Skeletal muscle satellite cell (primary cell): ENCODE results near the gene GRIN2D.
"Not testable (repeated sequence)": the region's sequence is repeated elsewhere in the genome, so short reads cannot be mapped to it uniquely, and the experiment has no call there.

Experiments
- H3K27me3 ChIP-seq: 2 replicates; pipeline ENCODE4 v1.7.0; 2013; ENCODE audit warnings: low read length; ENCODE audit not compliant: control insufficient read depth, insufficient read depth
- H3K36me3 ChIP-seq: 2 replicates; pipeline ENCODE4 v1.7.0; 2013; ENCODE audit warnings: mild to moderate bottlenecking, control low read depth, low read length; ENCODE audit not compliant: insufficient read depth
- H3K4me1 ChIP-seq: 2 replicates; pipeline ENCODE4 v1.7.0; 2013; ENCODE audit warnings: low read length; ENCODE audit not compliant: control insufficient read depth, insufficient read depth
- H3K4me2 ChIP-seq: 2 replicates; pipeline ENCODE4 v1.7.0; 2013; ENCODE audit warnings: mild to moderate bottlenecking, low read length
- H3K4me3 ChIP-seq: 2 replicates; pipeline ENCODE4 v1.7.0; 2013; ENCODE audit warnings: low read length
- H3K9ac ChIP-seq: 2 replicates; pipeline ENCODE4 v1.7.0; 2013; ENCODE audit warnings: mild to moderate bottlenecking, low read depth, low read length, moderate library complexity
- H3K9me3 ChIP-seq: replicated peaks from 2 replicates; pipeline ENCODE4 v1.7.0; 2013; ENCODE audit warnings: mild to moderate bottlenecking, control low read depth, low read length

Gene GRIN2D

GRCh38 chr19:48361912-48362311 is 31.6 kb upstream of the GRIN2D start:
- H3K27me3 ChIP-seq, result no peaks in the 10 kb centered on the region
- no peak overlapping the region for H3K4me3 ChIP-seq
- H3K4me1 ChIP-seq, result peaks cover 13% of the 10 kb centered on the region
- H3K9ac ChIP-seq, result no peak overlapping the region
- H3K4me2 ChIP-seq, result no peak overlapping the region
- H3K36me3 ChIP-seq, result no peaks in the 10 kb centered on the region
- no peaks in the 10 kb centered on the region for H3K9me3 ChIP-seq

- H3K4me3 ChIP-seq, result peak overlapping the region; percentile 76
- H3K4me1 ChIP-seq, result peaks cover 13% of the 10 kb centered on the region
- H3K27me3 ChIP-seq, result no peaks in the 10 kb centered on the region
- H3K9me3 ChIP-seq, result no peaks in the 10 kb centered on the region
- H3K4me2 ChIP-seq, result peak overlapping the region; percentile 95
- H3K36me3 ChIP-seq, result no peaks in the 10 kb centered on the region
- H3K9ac ChIP-seq, result peak overlapping the region; percentile 88
Measured at GRCh38 chr19:48362716-48363499, 30.6 kb upstream of the GRIN2D start.

- H3K4me2 ChIP-seq, result peak overlapping the region; percentile 95
- peaks cover 13% of the 10 kb centered on the region for H3K4me1 ChIP-seq
- H3K9me3 ChIP-seq, result no peaks in the 10 kb centered on the region
- H3K4me3 ChIP-seq, result peak overlapping the region; percentile 76
- H3K9ac ChIP-seq, result peak overlapping the region; percentile 88
- no peaks in the 10 kb centered on the region for H3K36me3 ChIP-seq
- H3K27me3 ChIP-seq, result no peaks in the 10 kb centered on the region
Measured at GRCh38 chr19:48363500-48363809, 30.0 kb upstream of the GRIN2D start.

- Histone ChIP-seq H3K4me3 (peak within 1 kb of the TSS; percentile 76), H3K27me3 (no peaks in the 10 kb centered on the region), H3K36me3 (no peaks in the 10 kb centered on the region), H3K4me2 (peak within 1 kb of the TSS; percentile 95), H3K9me3 (no peaks in the 10 kb centered on the region), H3K4me1 (peaks cover 13% of the 10 kb centered on the region), H3K9ac (peak within 1 kb of the TSS; percentile 88)
Measured at GRCh38 chr19:48363810-48364597, 29.5 kb upstream of the GRIN2D start, which contains the start of the genes SYNGR4 and TMEM143. Gene SYNGR4, plus strand, starts transcription at chr19:48364367. Its CDS starts 1,476 bp downstream, at chr19:48365843. Gene TMEM143, minus strand, starts transcription at chr19:48363940. Its CDS starts 20 bp downstream, at chr19:48363920.

GRCh38 chr19:48364598-48365348 is 28.7 kb upstream of the GRIN2D start:
- Histone ChIP-seq H3K4me1 (peaks cover 13% of the 10 kb centered on the region), H3K36me3 (no peaks in the 10 kb centered on the region), H3K4me2 (peak overlapping the region; percentile 95), H3K9ac (peak overlapping the region; percentile 88), H3K4me3 (peak overlapping the region; percentile 76), H3K9me3 (no peaks in the 10 kb centered on the region), H3K27me3 (peaks cover 6% of the 10 kb centered on the region)

GRCh38 chr19:48365602-48366001 is 27.9 kb upstream of the GRIN2D start:
- no peaks in the 10 kb centered on the region for H3K9me3 ChIP-seq
- H3K9ac ChIP-seq, result no peak overlapping the region
- H3K4me1 ChIP-seq, result peaks cover 13% of the 10 kb centered on the region
- peaks cover 7% of the 10 kb centered on the region for H3K27me3 ChIP-seq
- H3K4me2 ChIP-seq, result no peak overlapping the region
- H3K36me3 ChIP-seq, result no peaks in the 10 kb centered on the region
- no peak overlapping the region for H3K4me3 ChIP-seq

- Histone ChIP-seq H3K4me1 (peaks cover 14% of the 10 kb centered on the region), H3K4me3 (no peak overlapping the region), H3K9me3 (no peaks in the 10 kb centered on the region), H3K4me2 (no peak overlapping the region), H3K9ac (no peak overlapping the region), H3K27me3 (peaks cover 7% of the 10 kb centered on the region), H3K36me3 (no peaks in the 10 kb centered on the region)
Measured at GRCh38 chr19:48367855-48368254, 25.6 kb upstream of the GRIN2D start.

GRCh38 chr19:48368936-48369335 is 24.5 kb upstream of the GRIN2D start:
- Histone ChIP-seq H3K4me3 (no peak overlapping the region), H3K4me2 (no peak overlapping the region), H3K36me3 (no peaks in the 10 kb centered on the region), H3K9ac (no peak overlapping the region), H3K27me3 (peaks cover 7% of the 10 kb centered on the region), H3K9me3 (no peaks in the 10 kb centered on the region), H3K4me1 (peaks cover 11% of the 10 kb centered on the region)

GRCh38 chr19:48370955-48371354 is 22.5 kb upstream of the GRIN2D start:
- Histone ChIP-seq H3K36me3 (no peaks in the 10 kb centered on the region), H3K4me3 (no peak overlapping the region)

GRCh38 chr19:48371367-48371766 is 22.1 kb upstream of the GRIN2D start:
- Histone ChIP-seq H3K4me3 (no peak overlapping the region), H3K36me3 (no peaks in the 10 kb centered on the region), H3K9me3 (no peaks in the 10 kb centered on the region), H3K4me1 (peaks cover 7% of the 10 kb centered on the region), H3K9ac (no peak overlapping the region), H3K4me2 (no peak overlapping the region), H3K27me3 (peaks cover 7% of the 10 kb centered on the region)

More at GRCh38 chr19:48370955-48371354, 22.5 kb upstream of the GRIN2D start:
- Histone ChIP-seq H3K9me3 (no peaks in the 10 kb centered on the region), H3K9ac (no peak overlapping the region), H3K4me1 (peaks cover 7% of the 10 kb centered on the region), H3K4me2 (no peak overlapping the region), H3K27me3 (peaks cover 7% of the 10 kb centered on the region)

GRCh38 chr19:48371771-48372170 is 21.7 kb upstream of the GRIN2D start:
- H3K9me3 ChIP-seq, H3K27me3 ChIP-seq, H3K36me3 ChIP-seq, H3K4me1 ChIP-seq, H3K4me3 ChIP-seq, H3K4me2 ChIP-seq, H3K9ac ChIP-seq: not testable (repeated sequence)
